GM20000 (cell line): ENCODE measurements around the gene CDC5L.

ENCODE experiments used
- DNase-seq: peaks from one replicate; pipeline ENCODE4 v3.0.0; 2012; ENCODE audit warnings: low spot score
- CTCF ChIP-seq: IDR thresholded peaks from 2 replicates; pipeline ENCODE4 v1.5.1; 2012; ENCODE audit warnings: mild to moderate bottlenecking, control low read depth; ENCODE audit errors: extremely low read depth, missing control alignments

The CDC5L gene

GRCh38 chr6:44496665-44497369 lies 109.3 kb downstream of the CDC5L start:
- no peak for TF ChIP-seq CTCF

GRCh38 chr6:44497807-44498206 lies 110.3 kb downstream of the CDC5L start:
- no peak for DNase-seq
- TF ChIP-seq CTCF = no peak

More at GRCh38 chr6:44496665-44497369, 109.3 kb downstream of the CDC5L start:
- DNase-seq = no peak

- no peak for TF ChIP-seq CTCF
- DNase-seq = no peak
Measured at GRCh38 chr6:44498436-44498835, 110.9 kb downstream of the CDC5L start.

- DNase-seq = no peak
- no peak for TF ChIP-seq CTCF
Measured at GRCh38 chr6:44499609-44500008, 112.1 kb downstream of the CDC5L start.
